ENCODE measurements around the gene CABLES1. TPM values are rescaled to one million over a fixed set of nuclear protein-coding genes. Genes with fewer than 3 reads are reported as not detected.

Gene CABLES1
- total and polyA plus RNA-seq, 2 experiments from 2014 or later, result 3.8 to 4.1 TPM

GRCh38 chr18:23115683-23116096 lies 19.6 kb upstream of the CABLES1 start:
- Histone ChIP-seq H3K4me3 (no peak overlapping the region), H3K4me1 (ENCODE audit: low read depth) (peaks cover 13% of the 10 kb centered on the region), H3K36me3 (no peaks in the 10 kb centered on the region), H3K27me3 (no peaks in the 10 kb centered on the region), H3K27ac (no peak overlapping the region), H3K9me3 (ENCODE audit: low read depth) (no peaks in the 10 kb centered on the region)
- DNase-seq (ENCODE audit: low read depth in 1 of 2, low spot score in 1 of 2), result peak in 1 of 2 donors; percentile 86
- no peak for TF ChIP-seq CTCF (IDR thresholded peaks at IDR 0.05; ENCODE audit: low read depth, low read length)

- Histone ChIP-seq H3K4me3 (no peak overlapping the region), H3K27me3 (no peaks in the 10 kb centered on the region), H3K36me3 (no peaks in the 10 kb centered on the region), H3K4me1 (ENCODE audit: low read depth) (no peaks in the 10 kb centered on the region), H3K27ac (no peak overlapping the region), H3K9me3 (ENCODE audit: low read depth) (no peaks in the 10 kb centered on the region)
- no peak for DNase-seq (ENCODE audit: low read depth in 1 of 2, low spot score in 1 of 2)
- TF ChIP-seq CTCF (IDR thresholded peaks at IDR 0.05; ENCODE audit: low read depth, low read length), result no peak
Observed at GRCh38 chr18:23121133-23121532, 14.2 kb upstream of the CABLES1 start.

- Histone ChIP-seq H3K9me3 (ENCODE audit: low read depth) (no peaks in the 10 kb centered on the region), H3K36me3 (no peaks in the 10 kb centered on the region), H3K4me1 (ENCODE audit: low read depth) (no peaks in the 10 kb centered on the region), H3K4me3 (no peak overlapping the region), H3K27ac (no peak overlapping the region), H3K27me3 (no peaks in the 10 kb centered on the region)
- DNase-seq (ENCODE audit: low read depth in 1 of 2, low spot score in 1 of 2), result no peak
- TF ChIP-seq CTCF (IDR thresholded peaks at IDR 0.05; ENCODE audit: low read depth, low read length), result no peak
Observed at GRCh38 chr18:23122334-23123229, 12.7 kb upstream of the CABLES1 start.

- no peak for DNase-seq (ENCODE audit: low read depth in 1 of 2, low spot score in 1 of 2)
- Histone ChIP-seq H3K36me3 (no peaks in the 10 kb centered on the region), H3K27ac (no peak overlapping the region), H3K4me1 (ENCODE audit: low read depth) (no peaks in the 10 kb centered on the region), H3K9me3 (ENCODE audit: low read depth) (no peaks in the 10 kb centered on the region), H3K27me3 (no peaks in the 10 kb centered on the region), H3K4me3 (no peak overlapping the region)
- no peak for TF ChIP-seq CTCF (IDR thresholded peaks at IDR 0.05; ENCODE audit: low read depth, low read length)
Observed at GRCh38 chr18:23126376-23127056, 8.8 kb upstream of the CABLES1 start.

- no peak overlapping the region for H3K27ac ChIP-seq
- H3K4me3 ChIP-seq, result no peak overlapping the region
- peak in 1 of 2 donors; percentile 46 for DNase-seq (ENCODE audit: low read depth in 1 of 2, low spot score in 1 of 2)
- no peak for TF ChIP-seq CTCF (IDR thresholded peaks at IDR 0.05; ENCODE audit: low read depth, low read length)
- H3K36me3 ChIP-seq, result no peaks in the 10 kb centered on the region
- no peaks in the 10 kb centered on the region for H3K27me3 ChIP-seq
- H3K4me1 ChIP-seq (ENCODE audit: low read depth), result no peaks in the 10 kb centered on the region
- H3K9me3 ChIP-seq (ENCODE audit: low read depth), result no peaks in the 10 kb centered on the region
Observed at GRCh38 chr18:23127090-23127489, 8.2 kb upstream of the CABLES1 start.
